Naive B cell (primary cell): ENCODE measurements around the gene VAMP8. TPM values are rescaled to one million over a fixed set of nuclear protein-coding genes. Genes with fewer than 3 reads are reported as not detected.
"Not testable (repeated sequence)": the region's sequence is repeated elsewhere in the genome, so short reads cannot be mapped to it uniquely, and the experiment has no call there.

Experiments
- ATAC-seq, 2 donors: fragments of 150-1000 bp; cut with Tn5 transposase; 2 replicates each; pipeline ENCODE4 v1.10.0; 2021; ENCODE audit warnings: low read depth in 2 of 2, mild to moderate bottlenecking in 2 of 2, moderate library complexity in 2 of 2
- DNase-seq: peaks from one replicate; pipeline ENCODE4 v3.0.0; 2022
- H3K27ac Mint-ChIP-seq, 6 donors: one replicate each; pipeline ENCODE4 v1.8.0; 2020 to 2022; ENCODE audit warnings: mild to moderate bottlenecking in 6 of 6, mixed read lengths in 6 of 6, moderate library complexity in 5 of 6, inconsistent platforms in 2 of 6
- H3K27me3 Mint-ChIP-seq, 3 donors: one replicate each; pipeline ENCODE4 v1.8.0; 2021 to 2022; ENCODE audit warnings: mixed read lengths in 3 of 3, mild to moderate bottlenecking in 1 of 3
- H3K36me3 Mint-ChIP-seq, 2 donors: one replicate each; pipeline ENCODE4 v1.8.0; 2020 to 2022; ENCODE audit warnings: mixed read lengths in 2 of 2, inconsistent platforms in 1 of 2, mild to moderate bottlenecking in 1 of 2
- H3K4me1 Mint-ChIP-seq, 3 donors: one replicate each; pipeline ENCODE4 v1.8.0; 2020 to 2022; ENCODE audit warnings: mixed read lengths in 3 of 3, inconsistent platforms in 1 of 3, mild to moderate bottlenecking in 1 of 3, moderate library complexity in 1 of 3
- H3K4me3 Mint-ChIP-seq, 8 donors: one replicate each; pipeline ENCODE4 v1.8.0; 2020 to 2022; ENCODE audit warnings: mild to moderate bottlenecking in 8 of 8, mixed read lengths in 8 of 8, moderate library complexity in 8 of 8, inconsistent platforms in 2 of 8
- H3K9me3 Mint-ChIP-seq, 7 donors: one replicate each; pipeline ENCODE4 v1.8.0; 2020 to 2022; ENCODE audit warnings: mixed read lengths in 7 of 7, mild to moderate bottlenecking in 5 of 7, inconsistent platforms in 2 of 7, moderate library complexity in 1 of 7
- polyA plus RNA-seq, 6 donors: library from polyadenylated mRNA; unstranded; fragments of 300-500 nt; fragmentation: Illumina TruSeq; gene quantifications; one replicate each; pipeline ENCODE4 v1.2.3, GENCODE V29; 2021; ENCODE audit warnings: low read depth in 6 of 6

VAMP8 gene
- polyA plus RNA-seq, 6 donors from 2014 or later = 262 to 339 (median 305) TPM

DNA sequence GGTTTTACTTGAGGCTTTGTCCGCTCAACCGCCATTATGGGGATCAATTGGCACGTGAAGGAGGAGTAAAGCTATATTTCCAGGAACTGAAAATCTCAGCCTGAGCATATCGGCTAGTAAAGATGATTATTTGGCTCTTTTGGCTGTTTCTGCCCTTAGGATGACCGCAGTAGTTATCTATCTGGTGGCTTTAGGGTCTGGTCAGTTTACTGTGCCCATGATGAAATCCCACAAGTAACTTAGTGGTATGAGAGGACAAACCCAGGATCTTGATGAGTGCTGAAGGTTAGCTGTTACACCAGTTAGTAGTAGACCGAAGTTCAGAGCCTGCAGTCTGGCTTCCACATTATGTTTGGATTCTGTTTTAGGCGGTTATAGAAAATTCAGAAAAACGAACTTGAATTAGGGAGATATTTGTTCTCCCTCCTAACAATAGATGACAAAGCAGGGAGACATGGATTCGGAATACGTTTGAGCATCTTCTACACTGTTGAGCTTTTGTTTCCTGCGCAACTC lies 37.2 kb upstream of the VAMP8 start:
- H3K4me3 Mint-ChIP-seq = peak overlapping the region; percentile 87 to 98 (median 96)
- peaks cover 27 to 42% (median 30%) of the 10 kb centered on the region in 3 donors for H3K4me1 Mint-ChIP-seq
- no peaks in the 10 kb centered on the region for H3K27me3 Mint-ChIP-seq
- H3K27ac Mint-ChIP-seq = peak overlapping the region; percentile 8 to 96 (median 92)
- peaks cover 14 to 15% of the 10 kb centered on the region in 2 donors for H3K36me3 Mint-ChIP-seq
- no peaks in the 10 kb centered on the region for H3K9me3 Mint-ChIP-seq
- DNase-seq = no peak
- ATAC-seq = no peak

- H3K27ac Mint-ChIP-seq = peak overlapping the region in 1 of 6 donors; percentile 91
- peaks cover 14 to 15% of the 10 kb centered on the region in 2 donors for H3K36me3 Mint-ChIP-seq
- ATAC-seq (no peak), DNase-seq (no peak)
- peak overlapping the region in 6 of 8 donors; percentile 5 to 98 (median 64) for H3K4me3 Mint-ChIP-seq
- H3K9me3 Mint-ChIP-seq = no peaks in the 10 kb centered on the region
- H3K27me3 Mint-ChIP-seq = no peaks in the 10 kb centered on the region
- peaks cover 27 to 38% (median 28%) of the 10 kb centered on the region in 3 donors for H3K4me1 Mint-ChIP-seq
These were observed 36.1 kb upstream of the VAMP8 start for GRCh38 chr2:85541262-85541661.

GRCh38 chr2:85541753-85542457 lies 35.5 kb upstream of the VAMP8 start:
- H3K36me3 Mint-ChIP-seq = peaks cover 14 to 15% of the 10 kb centered on the region in 2 donors
- H3K27me3 Mint-ChIP-seq = no peaks in the 10 kb centered on the region
- peak overlapping the region in 2 of 8 donors; percentile 90 to 98 for H3K4me3 Mint-ChIP-seq
- peak overlapping the region in 2 of 6 donors; percentile 47 to 66 for H3K27ac Mint-ChIP-seq
- DNase-seq = no peak
- no peaks in the 10 kb centered on the region for H3K9me3 Mint-ChIP-seq
- ATAC-seq = no peak
- H3K4me1 Mint-ChIP-seq = peaks cover 27 to 37% (median 27%) of the 10 kb centered on the region in 3 donors

GRCh38 chr2:85542777-85543176 lies 34.6 kb upstream of the VAMP8 start:
- Mint-ChIP-seq H3K4me1 (peaks cover 20 to 31% (median 24%) of the 10 kb centered on the region in 3 donors), H3K4me3 (peak overlapping the region in 2 of 8 donors; percentile 48 to 98), H3K9me3 (no peaks in the 10 kb centered on the region), H3K27ac (peak overlapping the region in 2 of 6 donors; percentile 2 to 63), H3K27me3 (no peaks in the 10 kb centered on the region), H3K36me3 (peaks cover 14 to 15% of the 10 kb centered on the region in 2 donors)
- DNase-seq = no peak
- ATAC-seq = no peak

- not testable (repeated sequence) for H3K9me3 Mint-ChIP-seq, H3K27ac Mint-ChIP-seq, H3K4me3 Mint-ChIP-seq, DNase-seq, ATAC-seq, H3K27me3 Mint-ChIP-seq
- H3K36me3 Mint-ChIP-seq = peaks cover 14 to 15% of the 10 kb centered on the region in 2 donors
- peaks cover 15 to 27% (median 20%) of the 10 kb centered on the region in 3 donors for H3K4me1 Mint-ChIP-seq
These were observed 33.1 kb upstream of the VAMP8 start for GRCh38 chr2:85544254-85544691.

GRCh38 chr2:85544915-85545779 lies 32.2 kb upstream of the VAMP8 start:
- not testable (repeated sequence) for DNase-seq, H3K27me3 Mint-ChIP-seq, H3K4me3 Mint-ChIP-seq, ATAC-seq, H3K9me3 Mint-ChIP-seq
- H3K4me1 Mint-ChIP-seq = peaks cover 12 to 22% (median 18%) of the 10 kb centered on the region in 3 donors
- peaks cover 14 to 15% of the 10 kb centered on the region in 2 donors for H3K36me3 Mint-ChIP-seq
- peak overlapping the region in 1 of 6 donors; percentile 34 for H3K27ac Mint-ChIP-seq

GRCh38 chr2:85545780-85546240 lies 31.6 kb upstream of the VAMP8 start:
- Mint-ChIP-seq H3K4me1 (peaks cover 6 to 15% (median 12%) of the 10 kb centered on the region in 3 donors), H3K4me3 (no peak overlapping the region), H3K9me3 (no peaks in the 10 kb centered on the region), H3K27me3 (no peaks in the 10 kb centered on the region), H3K27ac (no peak overlapping the region), H3K36me3 (peaks cover 14 to 15% of the 10 kb centered on the region in 2 donors)
- DNase-seq (no peak), ATAC-seq (no peak)

GRCh38 chr2:85547089-85547858 lies 30.1 kb upstream of the VAMP8 start:
- DNase-seq (no peak), ATAC-seq (no peak)
- Mint-ChIP-seq H3K9me3 (no peaks in the 10 kb centered on the region), H3K4me1 (peaks cover 15 to 20% (median 16%) of the 10 kb centered on the region in 3 donors), H3K27me3 (no peaks in the 10 kb centered on the region), H3K27ac (peak overlapping the region in 4 of 6 donors; percentile 47 to 94 (median 56)), H3K4me3 (no peak overlapping the region), H3K36me3 (peaks cover 11 to 15% of the 10 kb centered on the region in 2 donors)

- DNase-seq (no peak), ATAC-seq (no peak)
- H3K27ac Mint-ChIP-seq = peak overlapping the region in 4 of 6 donors; percentile 37 to 62 (median 49)
These were observed 29.4 kb upstream of the VAMP8 start for GRCh38 chr2:85547859-85548607.

DNA sequence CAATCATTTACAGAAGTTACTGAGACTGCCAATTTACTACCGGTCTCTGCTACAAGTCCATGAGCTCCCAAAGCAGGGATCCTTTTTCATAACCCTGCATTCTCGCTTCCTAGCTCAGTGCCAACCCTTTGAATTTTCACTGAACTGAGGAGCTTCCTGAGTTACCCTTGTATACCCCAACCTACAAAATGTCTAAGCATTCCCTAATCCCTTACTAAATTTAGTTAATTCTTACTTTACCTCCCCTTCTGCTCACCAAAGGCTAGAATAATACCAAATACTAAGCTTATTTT lies 28.8 kb upstream of the VAMP8 start:
- Mint-ChIP-seq H3K4me1 (peaks cover 11 to 13% (median 12%) of the 10 kb centered on the region in 3 donors), H3K27ac (no peak overlapping the region), H3K36me3 (peaks cover 0 to 7% of the 10 kb centered on the region in 2 donors), H3K4me3 (no peak overlapping the region), H3K9me3 (no peaks in the 10 kb centered on the region), H3K27me3 (no peaks in the 10 kb centered on the region)
- no peak for ATAC-seq
- no peak for DNase-seq

More at GRCh38 chr2:85547859-85548607, 29.4 kb upstream of the VAMP8 start:
- Mint-ChIP-seq H3K4me1 (peaks cover 11 to 16% (median 14%) of the 10 kb centered on the region in 3 donors), H3K36me3 (peaks cover 3 to 9% of the 10 kb centered on the region in 2 donors), H3K27me3 (no peaks in the 10 kb centered on the region), H3K9me3 (no peaks in the 10 kb centered on the region), H3K4me3 (no peak overlapping the region)

- Mint-ChIP-seq H3K4me1 (peaks cover 9 to 12% (median 10%) of the 10 kb centered on the region in 3 donors), H3K27ac (peak overlapping the region in 1 of 6 donors; percentile 60)
- no peak for DNase-seq
These were observed 28.3 kb upstream of the VAMP8 start for GRCh38 chr2:85549095-85549494.

DNA sequence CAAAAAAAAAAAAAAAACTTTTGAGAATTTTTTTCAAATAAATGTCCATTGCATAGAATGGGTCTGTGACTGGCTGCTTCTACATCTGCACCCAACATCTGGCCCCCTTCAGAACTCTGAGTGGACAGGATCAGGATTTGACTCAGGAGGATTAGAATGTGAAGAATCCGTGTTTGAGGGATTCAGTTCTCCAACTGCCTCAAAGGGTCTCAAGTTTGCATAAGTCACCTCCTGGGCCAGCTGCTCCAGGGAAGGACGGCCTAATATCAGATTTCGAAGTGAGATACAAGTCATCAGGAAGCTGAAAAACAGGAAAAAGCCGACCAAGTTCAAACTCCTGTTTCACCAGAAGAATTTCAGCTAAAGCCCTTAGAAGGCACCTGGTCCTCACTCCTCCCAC lies 27.6 kb upstream of the VAMP8 start:
- Mint-ChIP-seq H3K36me3 (peaks cover 0 to 4% of the 10 kb centered on the region in 2 donors), H3K27ac (no peak overlapping the region), H3K27me3 (no peaks in the 10 kb centered on the region), H3K4me1 (peaks cover 6 to 12% (median 7%) of the 10 kb centered on the region in 3 donors), H3K4me3 (no peak overlapping the region), H3K9me3 (no peaks in the 10 kb centered on the region)
- DNase-seq (no peak), ATAC-seq (no peak)

More at GRCh38 chr2:85549095-85549494, 28.3 kb upstream of the VAMP8 start:
- H3K36me3 Mint-ChIP-seq = peaks cover 0 to 5% of the 10 kb centered on the region in 2 donors
- H3K9me3 Mint-ChIP-seq = no peaks in the 10 kb centered on the region
- no peak overlapping the region for H3K4me3 Mint-ChIP-seq
- ATAC-seq = no peak
- no peaks in the 10 kb centered on the region for H3K27me3 Mint-ChIP-seq
